WTC11 (cell line): Measurements from ENCODE around the gene BTBD1. TPM values are rescaled to one million over a fixed set of nuclear protein-coding genes. Genes with fewer than 3 reads are reported as not detected.

Experiments
- ATAC-seq: fragments of 200-7000 bp; cut with Tn5 transposase; 2 replicates; pipeline ENCODE4 v1.10.0; 2021; ENCODE audit warnings: mild to moderate bottlenecking, moderate library complexity
- CTCF ChIA-PET: fragments of 300-600 bp; sonication (Branson Sonifier 250); formaldehyde crosslinking; loops from one replicate; lab custom pipeline; 2021; ENCODE audit warnings: antibody characterized with exemption; lab: Charles Lee
- POLR2A ChIA-PET: fragments of 350-600 bp; sonication (Branson Sonifier 250); formaldehyde crosslinking; loops from one replicate; lab custom pipeline; 2021; ENCODE audit warnings: antibody characterized with exemption; lab: Charles Lee
- DNase-seq: peaks from one replicate; pipeline ENCODE4 v3.0.0; 2021; ENCODE audit warnings: low spot score
- H3K27ac Mint-ChIP-seq: 2 replicates; pipeline ENCODE4 v1.8.0; 2021; ENCODE audit warnings: mixed read lengths
- H3K27me3 Mint-ChIP-seq: 2 replicates; pipeline ENCODE4 v1.8.0; 2021; ENCODE audit warnings: low read depth, mild to moderate bottlenecking, moderate library complexity, mixed read lengths
- H3K36me3 Mint-ChIP-seq: 2 replicates; pipeline ENCODE4 v1.8.0; 2021; ENCODE audit warnings: mixed read lengths
- H3K4me1 Mint-ChIP-seq: 2 replicates; pipeline ENCODE4 v1.8.0; 2022; ENCODE audit warnings: mixed read lengths
- H3K4me3 Mint-ChIP-seq: 2 replicates; pipeline ENCODE4 v1.8.0; 2021; ENCODE audit warnings: mild to moderate bottlenecking, moderate library complexity, mixed read lengths
- H3K9me3 Mint-ChIP-seq: 2 replicates; pipeline ENCODE4 v1.8.0; 2021; ENCODE audit warnings: mixed read lengths
- FOXK1 ChIP-seq: sonication (generic); formaldehyde crosslinking; IDR thresholded peaks from 2 replicates; pipeline ENCODE4 v1.8.0; 2022; ENCODE audit warnings: mild to moderate bottlenecking, moderate library complexity, missing genetic modification reagents
- GTF2I ChIP-seq: fragments of 250-450 bp; sonication (Bioruptor Pico); conservative IDR thresholded peaks from 2 replicates; pipeline ENCODE4 v1.4.0; 2021; ENCODE audit warnings: mild to moderate bottlenecking
- NFYB ChIP-seq: sonication (generic); formaldehyde crosslinking; conservative IDR thresholded peaks from 2 replicates; pipeline ENCODE4 v1.8.0; 2022; ENCODE audit warnings: low read depth, missing genetic modification reagents
- NR2C2 ChIP-seq: sonication (generic); formaldehyde crosslinking; IDR thresholded peaks from 2 replicates; pipeline ENCODE4 v1.8.0; 2022; ENCODE audit warnings: mild to moderate bottlenecking, missing genetic modification reagents
- OVOL2 ChIP-seq: fragments of 250-450 bp; sonication (Bioruptor Pico); IDR thresholded peaks from 2 replicates; pipeline ENCODE4 v1.9.0; 2021; ENCODE audit warnings: mild to moderate bottlenecking, borderline replicate concordance
- SMAD4 ChIP-seq: sonication (generic); formaldehyde crosslinking; IDR thresholded peaks from 2 replicates; pipeline ENCODE4 v1.8.0; 2022; ENCODE audit warnings: mild to moderate bottlenecking, missing genetic modification reagents
- ZNF121 ChIP-seq: sonication (generic); formaldehyde crosslinking; IDR thresholded peaks from 2 replicates; pipeline ENCODE4 v1.8.0; 2023; ENCODE audit warnings: missing genetic modification reagents
- ZNF671 ChIP-seq: fragments of 250-450 bp; sonication (Bioruptor Pico); IDR thresholded peaks from 2 replicates; pipeline ENCODE4 v1.8.0; 2021; ENCODE audit warnings: mild to moderate bottlenecking
- total RNA-seq: library from RNA; stranded (reverse); gene quantifications from 3 replicates; pipeline ENCODE4 v1.2.3, GENCODE V29; 2021
- TF ChIP-seq, protein P1 (sequence below): fragments of 250-450 bp; sonication (Bioruptor Pico); IDR thresholded peaks from 2 replicates; pipeline ENCODE4 v2.1.2; 2022; ENCODE audit warnings: mild to moderate bottlenecking, moderate library complexity
- TF ChIP-seq, protein P2 (sequence below): sonication (generic); formaldehyde crosslinking; IDR thresholded peaks from 2 replicates; pipeline ENCODE4 v1.8.0; 2022; ENCODE audit warnings: mild to moderate bottlenecking, missing genetic modification reagents
- TF ChIP-seq, protein P3 (sequence below): fragments of 250-450 bp; sonication (Bioruptor Pico); IDR thresholded peaks from 2 replicates; pipeline ENCODE4 v1.9.0; 2021; ENCODE audit warnings: mild to moderate bottlenecking
- TF ChIP-seq, protein P4 (sequence below): sonication (generic); formaldehyde crosslinking; IDR thresholded peaks from 2 replicates; pipeline ENCODE4 v1.8.1; 2022; ENCODE audit warnings: mild to moderate bottlenecking, moderate library complexity, missing genetic modification reagents

BTBD1 gene
- total RNA-seq, 1 experiment from 2014 or later, result 39.6 TPM

DNA sequence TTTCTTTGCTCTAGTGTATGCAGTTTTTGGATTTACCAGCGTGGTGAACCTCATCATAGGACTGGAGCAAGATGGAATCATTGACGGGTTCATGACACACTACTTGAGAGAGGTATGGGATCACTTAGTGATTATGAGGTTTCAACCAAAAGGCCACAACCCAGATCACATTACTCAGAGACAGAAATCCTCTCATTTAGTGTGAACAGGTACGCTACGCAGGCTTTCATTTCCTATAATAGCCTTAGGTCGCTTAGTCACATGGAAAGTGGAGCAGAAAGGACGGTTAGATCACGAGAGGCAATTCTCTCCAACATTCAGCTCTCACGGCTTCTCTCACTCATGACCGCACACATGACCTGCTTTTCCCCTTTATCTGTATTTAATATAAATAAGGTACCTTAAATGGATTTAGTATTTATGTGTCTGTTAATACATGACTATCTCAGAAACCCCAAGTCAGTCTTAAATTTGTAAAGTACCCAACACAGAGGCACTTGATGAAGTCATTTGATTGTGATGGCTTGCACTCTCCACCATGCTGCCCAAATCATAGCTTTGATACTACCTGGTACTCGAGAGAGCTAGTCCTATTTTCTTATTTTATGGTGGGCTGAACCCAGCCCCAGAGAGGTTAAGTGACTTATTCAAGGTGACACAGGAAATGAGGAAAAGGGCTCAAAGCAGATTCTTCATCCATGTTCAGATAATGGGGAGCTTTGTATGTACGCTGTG, 48.9 kb upstream of the BTBD1 start:
- Mint-ChIP-seq H3K27me3 (peaks cover 3% of the 10 kb centered on the region), H3K9me3 (peaks cover 10% of the 10 kb centered on the region), H3K36me3 (no peaks in the 10 kb centered on the region)
- POLR2A ChIA-PET, result no interaction called here
- DNase-seq (no peak), ATAC-seq (no peak)
- TF ChIP-seq NFYB (CRISPR knock-in tag), result no peak
- TF ChIP-seq, protein P1, sequence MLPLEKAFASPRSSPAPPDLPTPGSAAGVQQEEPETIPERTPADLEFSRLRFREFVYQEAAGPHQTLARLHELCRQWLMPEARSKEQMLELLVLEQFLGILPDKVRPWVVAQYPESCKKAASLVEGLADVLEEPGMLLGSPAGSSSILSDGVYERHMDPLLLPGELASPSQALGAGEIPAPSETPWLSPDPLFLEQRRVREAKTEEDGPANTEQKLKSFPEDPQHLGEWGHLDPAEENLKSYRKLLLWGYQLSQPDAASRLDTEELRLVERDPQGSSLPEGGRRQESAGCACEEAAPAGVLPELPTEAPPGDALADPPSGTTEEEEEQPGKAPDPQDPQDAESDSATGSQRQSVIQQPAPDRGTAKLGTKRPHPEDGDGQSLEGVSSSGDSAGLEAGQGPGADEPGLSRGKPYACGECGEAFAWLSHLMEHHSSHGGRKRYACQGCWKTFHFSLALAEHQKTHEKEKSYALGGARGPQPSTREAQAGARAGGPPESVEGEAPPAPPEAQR, result no peak
- no peak for TF ChIP-seq FOXK1
- TF ChIP-seq, all 79 proteins: peak for 0
- Mint-ChIP-seq H3K27ac (no peak overlapping the region), H3K4me3 (no peak overlapping the region), H3K4me1 (peaks cover 4% of the 10 kb centered on the region; the same call in 1 of the 2 replicates)
- CTCF ChIA-PET, result no interaction called here

DNA sequence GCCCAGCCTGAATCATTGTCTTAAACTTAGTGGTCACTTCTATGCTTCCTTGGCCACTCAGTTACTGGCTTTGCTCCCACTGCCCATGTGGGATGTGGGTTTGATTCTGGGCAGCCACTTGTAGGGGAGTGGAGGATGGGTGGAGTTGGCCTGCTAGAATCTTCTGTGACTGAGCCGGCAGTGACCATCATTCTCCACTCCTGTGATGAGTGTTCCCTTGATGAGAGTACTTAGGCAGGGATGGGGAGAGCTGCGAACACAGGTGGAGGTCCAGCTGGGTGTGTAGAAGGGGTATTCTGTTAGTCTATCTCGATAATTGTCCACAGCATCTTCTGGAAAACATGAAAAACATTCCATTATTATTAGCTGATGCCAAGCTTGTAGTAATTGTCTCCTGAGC, 48.4 kb upstream of the BTBD1 start:
- Mint-ChIP-seq H3K27me3 (peaks cover 5% of the 10 kb centered on the region), H3K36me3 (no peaks in the 10 kb centered on the region), H3K27ac (no peak overlapping the region)
- TF ChIP-seq GTF2I (CRISPR knock-in tag) (no peak), NR2C2 (no peak)
- TF ChIP-seq, protein P1, result no peak
- TF ChIP-seq, protein P2, sequence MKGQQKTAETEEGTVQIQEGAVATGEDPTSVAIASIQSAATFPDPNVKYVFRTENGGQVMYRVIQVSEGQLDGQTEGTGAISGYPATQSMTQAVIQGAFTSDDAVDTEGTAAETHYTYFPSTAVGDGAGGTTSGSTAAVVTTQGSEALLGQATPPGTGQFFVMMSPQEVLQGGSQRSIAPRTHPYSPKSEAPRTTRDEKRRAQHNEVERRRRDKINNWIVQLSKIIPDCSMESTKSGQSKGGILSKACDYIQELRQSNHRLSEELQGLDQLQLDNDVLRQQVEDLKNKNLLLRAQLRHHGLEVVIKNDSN (CRISPR knock-in tag), result no peak
- TF ChIP-seq, all 79 proteins: peak for 0
- POLR2A ChIA-PET, result no interaction called here
- CTCF ChIA-PET, result no interaction called here
- peaks cover 10% of the 10 kb centered on the region for H3K9me3 Mint-ChIP-seq
- DNase-seq (no peak), ATAC-seq (no peak)
- H3K4me1 Mint-ChIP-seq, result no peaks in the 10 kb centered on the region; the same call in 1 of the 2 replicates
- no peak overlapping the region for H3K4me3 Mint-ChIP-seq

DNA sequence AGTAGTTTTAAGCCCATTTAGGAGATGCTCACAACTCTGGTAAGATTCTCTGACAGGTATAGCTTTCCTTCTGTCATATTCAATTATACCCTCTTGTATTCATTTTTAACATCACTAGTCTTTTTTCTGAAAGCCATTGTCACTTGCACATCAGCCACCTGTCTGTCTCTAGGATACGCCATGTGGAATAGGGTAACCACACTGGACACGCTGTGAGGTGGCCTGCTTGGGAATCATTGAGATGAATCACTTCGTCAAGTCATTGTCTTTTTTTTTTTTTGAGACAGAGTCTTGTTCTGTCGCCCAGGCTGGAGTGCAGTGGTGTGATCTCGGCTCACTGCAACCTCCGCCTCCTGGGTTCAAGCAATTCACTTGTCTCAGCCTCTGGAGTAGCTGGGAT, 47.8 kb upstream of the BTBD1 start:
- Mint-ChIP-seq H3K9me3 (peaks cover 10% of the 10 kb centered on the region), H3K4me3 (no peak overlapping the region), H3K36me3 (no peaks in the 10 kb centered on the region), H3K27ac (no peak overlapping the region), H3K4me1 (no peaks in the 10 kb centered on the region), H3K27me3 (peaks cover 9% of the 10 kb centered on the region)
- DNase-seq (no peak), ATAC-seq (no peak)
- TF ChIP-seq ZNF671 (CRISPR knock-in tag), result no peak
- TF ChIP-seq, protein P1, result no peak
- TF ChIP-seq, protein P3, sequence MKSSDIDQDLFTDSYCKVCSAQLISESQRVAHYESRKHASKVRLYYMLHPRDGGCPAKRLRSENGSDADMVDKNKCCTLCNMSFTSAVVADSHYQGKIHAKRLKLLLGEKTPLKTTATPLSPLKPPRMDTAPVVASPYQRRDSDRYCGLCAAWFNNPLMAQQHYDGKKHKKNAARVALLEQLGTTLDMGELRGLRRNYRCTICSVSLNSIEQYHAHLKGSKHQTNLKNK (CRISPR knock-in tag), result no peak
- no peak for TF ChIP-seq ZNF121 (CRISPR knock-in tag)
- TF ChIP-seq, protein P4, sequence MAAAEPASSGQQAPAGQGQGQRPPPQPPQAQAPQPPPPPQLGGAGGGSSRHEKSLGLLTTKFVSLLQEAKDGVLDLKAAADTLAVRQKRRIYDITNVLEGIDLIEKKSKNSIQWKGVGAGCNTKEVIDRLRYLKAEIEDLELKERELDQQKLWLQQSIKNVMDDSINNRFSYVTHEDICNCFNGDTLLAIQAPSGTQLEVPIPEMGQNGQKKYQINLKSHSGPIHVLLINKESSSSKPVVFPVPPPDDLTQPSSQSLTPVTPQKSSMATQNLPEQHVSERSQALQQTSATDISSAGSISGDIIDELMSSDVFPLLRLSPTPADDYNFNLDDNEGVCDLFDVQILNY (CRISPR knock-in tag), result no peak
- no peak for TF ChIP-seq OVOL2 (CRISPR knock-in tag)
- TF ChIP-seq SMAD4 (CRISPR knock-in tag), result no peak
- ChIA-PET POLR2A (no interaction called here), CTCF (interaction anchor here (0.5 kb wide), 1 partner anchor 345 kb away, joined by 9 read pairs; no protein-coding TSS in a partner anchor)
